H1 (cell line): ENCODE data around the gene AGAP3. TPM values are rescaled to one million over a fixed set of nuclear protein-coding genes. Genes with fewer than 3 reads are reported as not detected.

Source experiments
- ATF3 ChIP-seq: IDR thresholded peaks from 2 replicates; pipeline ENCODE4 v1.6.1; 2011; ENCODE audit warnings: low read depth, mild to moderate bottlenecking, low read length; ENCODE audit not compliant: insufficient read depth
- BCL11A ChIP-seq, 2 experiments: IDR thresholded peaks; one replicate each; pipeline ENCODE4 v1.6.1; 2011; ENCODE audit warnings: low read depth in 2 of 2, low read length in 2 of 2, mild to moderate bottlenecking in 2 of 2
- E2F6 ChIP-seq: IDR thresholded peaks from 2 replicates; pipeline ENCODE4 v1.6.1; 2012; ENCODE audit warnings: inconsistent platforms
- FOSL1 ChIP-seq: IDR thresholded peaks from 2 replicates; pipeline ENCODE4 v1.6.1; 2011; ENCODE audit warnings: mild to moderate bottlenecking, low read depth, low read length, moderate library complexity; ENCODE audit not compliant: insufficient read depth
- GABPA ChIP-seq: IDR thresholded peaks from 2 replicates; pipeline ENCODE4 v1.6.1; 2011; ENCODE audit warnings: mild to moderate bottlenecking, low read length, moderate library complexity, borderline replicate concordance; ENCODE audit not compliant: insufficient read depth
- MAX ChIP-seq: IDR thresholded peaks from 2 replicates; pipeline ENCODE4 v1.6.1; 2012; ENCODE audit warnings: inconsistent platforms
- PHF8 ChIP-seq: fragments of 200-600 bp; sonication (generic); conservative IDR thresholded peaks from 2 replicates; pipeline ENCODE4 v1.7.1; 2012; ENCODE audit warnings: low read depth, mild to moderate bottlenecking, inconsistent platforms, low read length, moderate library complexity
- YY1 ChIP-seq: IDR thresholded peaks from 2 replicates; pipeline ENCODE4 v1.6.1; 2011; ENCODE audit warnings: low read depth, mild to moderate bottlenecking, low read length
- polyA plus RNA-seq, 7 experiments: library from polyadenylated mRNA; depleted of rRNA in 3 of 7; stranded (reverse) in 5 of 7; unstranded in 2 of 7; fragments of >200 nt in 5 of 7; fragments of 200-250 nt in 2 of 7; gene quantifications; 1 replicate in 5 of 7; 2 replicates in 1 of 7; 4 replicates in 1 of 7; pipeline versions ENCODE4 v1.2.1 to v1.2.3, GENCODE V29; 2011 to 2013; ENCODE audit warnings: missing spikeins in 2 of 7, mixed read lengths in 2 of 7
- total RNA-seq: library from RNA; stranded (reverse); fragmentation: NEBNext Ultra II Directional; extraction: Animal tissue kit (Norgen Biotek cat#: 25700); gene quantifications from 2 replicates; pipeline ENCODE4 v1.2.1, GENCODE V29; 2021

AGAP3 gene
- total and polyA plus RNA-seq, 2 of the 8 experiments (the other 6 are each of a cell fraction or from before 2014, with no cell fraction given) = 66.4 to 120 TPM

DNA sequence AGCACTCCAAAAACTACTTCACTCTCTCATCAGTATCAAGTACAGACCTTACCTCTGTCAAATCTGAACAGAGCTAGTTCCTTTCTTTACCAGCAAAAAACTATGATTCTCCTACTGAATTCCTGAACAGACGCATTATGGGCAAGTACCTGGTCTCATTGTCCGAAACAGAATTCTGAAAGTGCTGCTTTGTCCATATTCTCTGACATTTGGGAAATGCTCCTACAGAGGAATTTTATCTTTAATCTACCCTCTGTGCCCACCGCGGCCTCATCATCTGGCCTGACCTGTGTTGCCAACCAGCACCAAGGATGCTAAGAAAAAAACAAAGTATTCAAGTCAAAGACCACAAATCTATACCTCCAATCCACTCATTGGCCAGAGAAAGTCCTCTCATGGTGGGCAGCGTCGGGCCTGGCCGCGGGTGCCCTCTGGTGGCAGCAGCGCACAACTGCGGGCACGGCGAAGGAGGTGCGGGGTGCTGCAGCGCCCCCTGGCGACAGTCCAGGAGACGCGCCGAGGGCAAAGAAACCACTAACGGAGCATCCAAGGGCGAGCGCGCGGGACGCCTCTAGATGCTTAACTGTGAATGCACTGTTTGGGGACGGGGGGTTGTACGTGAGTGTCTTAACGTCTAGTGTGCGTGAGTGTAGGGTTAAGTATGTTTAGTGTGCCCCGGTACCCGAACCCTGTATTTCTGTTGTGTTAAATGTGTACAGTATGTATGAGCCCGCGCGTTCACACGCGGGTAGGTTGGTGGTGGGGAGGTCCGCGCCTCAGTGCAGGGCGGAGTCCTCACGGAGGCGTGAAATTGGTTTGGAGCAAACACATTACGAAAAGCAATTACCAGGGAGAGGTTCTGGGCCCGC lies 86.2 kb downstream of the AGAP3 start (continued):
- TF ChIP-seq ATF3 = peak; percentile 76
- no peak for TF ChIP-seq FOSL1
- no peak for TF ChIP-seq BCL11A (IDR thresholded peaks at IDR 0.05; ENCODE audit: low read depth in 2 of 2, low read length in 2 of 2)
- TF ChIP-seq GABPA = no peak
- no peak for TF ChIP-seq PHF8
- peak; percentile 81 for TF ChIP-seq YY1
- TF ChIP-seq E2F6 = 0 out of 2 replicates have a peak, but pooled peaks have one; percentile 54
- peak; percentile 66; the same call in 1 of the 2 replicates for TF ChIP-seq MAX
